HCT116 (cell line): Measurements from ENCODE around the gene OVOL1.

Experiments
- ATF3 ChIP-seq: IDR thresholded peaks from 2 replicates; pipeline ENCODE4 v1.6.1; 2012
- CTCF ChIP-seq, 3 experiments: fragments of 200-600 bp in 1 of 3; sonication (generic) in 1 of 3; IDR thresholded peaks in 2 of 3; conservative IDR thresholded peaks in 1 of 3; 2 replicates each; pipeline ENCODE4 v1.5.1; 2012 to 2017; ENCODE audit warnings: low read depth in 2 of 3, low read length in 2 of 3, antibody characterized with exemption in 1 of 3, borderline replicate concordance in 1 of 3, control low read depth in 1 of 3, mild to moderate bottlenecking in 1 of 3, mixed read lengths in 1 of 3, mixed run types in 1 of 3, moderate library complexity in 1 of 3; ENCODE audit not compliant: insufficient read depth in 1 of 3
- EZH2 ChIP-seq: fragments of 200-600 bp; sonication (generic); IDR thresholded peaks from 2 replicates; pipeline ENCODE4 v1.6.1; 2017; ENCODE audit warnings: antibody characterized with exemption, mixed run types
- EZH2phosphoT487 ChIP-seq: fragments of 200-600 bp; IDR thresholded peaks from 2 replicates; pipeline ENCODE4 v1.6.1; 2018; ENCODE audit warnings: antibody characterized with exemption, borderline replicate concordance
- POLR2AphosphoS5 ChIP-seq: IDR thresholded peaks from 2 replicates; pipeline ENCODE4 v1.6.1; 2011; ENCODE audit warnings: mild to moderate bottlenecking, low read depth, low read length, moderate library complexity
- REST ChIP-seq: IDR thresholded peaks from 2 replicates; pipeline ENCODE4 v1.6.1; 2012; ENCODE audit warnings: low read depth

GRCh38 chr11:65794570-65795510 lies 8.0 kb downstream of the OVOL1 start:
- no peak for TF ChIP-seq ATF3
- TF ChIP-seq REST = no peak
- no peak for TF ChIP-seq CTCF (IDR thresholded peaks at IDR 0.05 in 2 of 3, conservative IDR thresholded peaks at IDR 0.05 in 1 of 3; ENCODE audit: borderline replicate concordance in 1 of 3, insufficient read depth in 1 of 3, low read depth in 2 of 3, low read length in 2 of 3)
- no peak for TF ChIP-seq EZH2phosphoT487
- TF ChIP-seq POLR2AphosphoS5 = no peak
- TF ChIP-seq EZH2 = no peak
